H9 (cell line): ENCODE data around the gene PANK2. TPM values are rescaled to one million over a fixed set of nuclear protein-coding genes. Genes with fewer than 3 reads are reported as not detected.

ENCODE experiments used
- DNase-seq: peaks from one replicate; pipeline ENCODE4 v3.0.0-alpha.2; 2017
- H2AFZ ChIP-seq: one replicate; pipeline ENCODE4 v1.6.1; 2013; ENCODE audit warnings: mild to moderate bottlenecking, low read length, control low read depth, moderate library complexity
- H2AK5ac ChIP-seq: 2 replicates; pipeline ENCODE4 v1.6.1; 2013; ENCODE audit warnings: low read length, control low read depth, mixed read lengths; ENCODE audit not compliant: insufficient read length
- H2BK120ac ChIP-seq: one replicate; pipeline ENCODE4 v1.6.1; 2013; ENCODE audit warnings: low read depth, mild to moderate bottlenecking, low read length, control low read depth, inconsistent platforms; ENCODE audit not compliant: poor library complexity, severe bottlenecking
- H2BK12ac ChIP-seq: 2 replicates; pipeline ENCODE4 v1.6.1; 2013; ENCODE audit warnings: low read length, control low read depth, mixed read lengths, low read depth; ENCODE audit not compliant: insufficient read length
- H2BK15ac ChIP-seq: 2 replicates; pipeline ENCODE4 v1.6.1; 2013; ENCODE audit warnings: low read depth, low read length, control low read depth
- H2BK20ac ChIP-seq: one replicate; pipeline ENCODE4 v1.6.1; 2013; ENCODE audit warnings: low read depth, mild to moderate bottlenecking, low read length, control low read depth, inconsistent platforms; ENCODE audit not compliant: poor library complexity, severe bottlenecking
- H2BK5ac ChIP-seq: 2 replicates; pipeline ENCODE4 v1.6.1; 2013; ENCODE audit warnings: low read length, control low read depth, mixed read lengths; ENCODE audit not compliant: insufficient read length
- H3K14ac ChIP-seq: 2 replicates; pipeline ENCODE4 v1.6.1; 2013; ENCODE audit warnings: low read length, control low read depth; ENCODE audit not compliant: insufficient read depth
- H3K18ac ChIP-seq: 2 replicates; pipeline ENCODE4 v1.6.1; 2013; ENCODE audit warnings: low read depth, mild to moderate bottlenecking, mixed read lengths, low read length, control low read depth; ENCODE audit not compliant: insufficient read length
- H3K23ac ChIP-seq: 2 replicates; pipeline ENCODE4 v1.6.1; 2013; ENCODE audit warnings: low read length, control low read depth, mixed read lengths, low read depth; ENCODE audit not compliant: insufficient read length
- H3K23me2 ChIP-seq: 2 replicates; pipeline ENCODE4 v1.6.1; 2013; ENCODE audit warnings: low read depth, mild to moderate bottlenecking, mixed read lengths, low read length, control low read depth; ENCODE audit not compliant: insufficient read length, poor library complexity, severe bottlenecking
- H3K27ac ChIP-seq: 2 replicates; pipeline ENCODE4 v1.5.1; 2013; ENCODE audit warnings: low read length, control low read depth, mixed read lengths, low read depth; ENCODE audit not compliant: insufficient read length
- H3K27me3 ChIP-seq: 2 replicates; pipeline ENCODE4 v1.6.1; 2013; ENCODE audit warnings: low read length, control low read depth, inconsistent platforms; ENCODE audit not compliant: insufficient read depth
- H3K4ac ChIP-seq: 2 replicates; pipeline ENCODE4 v1.6.1; 2013; ENCODE audit warnings: low read depth, mild to moderate bottlenecking, control low read depth, inconsistent platforms, low read length, moderate library complexity
- H3K4me1 ChIP-seq: 2 replicates; pipeline ENCODE4 v1.6.1; 2013; ENCODE audit warnings: low read length, control low read depth, inconsistent platforms; ENCODE audit not compliant: insufficient read depth
- H3K4me2 ChIP-seq: 2 replicates; pipeline ENCODE4 v1.6.1; 2013; ENCODE audit warnings: low read length, control low read depth, mixed read lengths; ENCODE audit not compliant: insufficient read length, insufficient read depth
- H3K56ac ChIP-seq: 2 replicates; pipeline ENCODE4 v1.6.1; 2013; ENCODE audit warnings: low read depth, mild to moderate bottlenecking, mixed read lengths, low read length, control low read depth; ENCODE audit not compliant: insufficient read length
- H3K79me1 ChIP-seq: 2 replicates; pipeline ENCODE4 v1.6.1; 2013; ENCODE audit warnings: low read depth, mild to moderate bottlenecking, moderate library complexity, low read length, control low read depth, inconsistent platforms; ENCODE audit not compliant: insufficient read depth, poor library complexity, severe bottlenecking
- H3K79me2 ChIP-seq: 2 replicates; pipeline ENCODE4 v1.6.1; 2013; ENCODE audit warnings: low read length, control low read depth, inconsistent platforms; ENCODE audit not compliant: insufficient read depth
- H3K9ac ChIP-seq: 2 replicates; pipeline ENCODE4 v1.6.1; 2013; ENCODE audit warnings: low read length, control low read depth, mixed read lengths; ENCODE audit not compliant: insufficient read length; ENCODE audit errors: extremely low read depth
- H3K9me3 ChIP-seq: one replicate; pipeline ENCODE4 v1.6.1; 2013; ENCODE audit warnings: low read depth, low read length, inconsistent platforms; ENCODE audit not compliant: control insufficient read depth
- H3T11ph ChIP-seq: one replicate; pipeline ENCODE4 v1.6.1; 2013; ENCODE audit warnings: mild to moderate bottlenecking, low read length, control low read depth, inconsistent platforms
- H4K20me1 ChIP-seq: one replicate; pipeline ENCODE4 v1.6.1; 2013; ENCODE audit not compliant: control insufficient read depth, insufficient read length, insufficient read depth
- H4K5ac ChIP-seq: 2 replicates; pipeline ENCODE4 v1.6.1; 2013; ENCODE audit warnings: low read depth, mild to moderate bottlenecking, mixed read lengths, low read length, control low read depth; ENCODE audit not compliant: insufficient read length
- H4K8ac ChIP-seq: replicated peaks from 2 replicates; pipeline ENCODE4 v1.6.1; 2013; ENCODE audit warnings: low read length, control low read depth, mixed read lengths, low read depth; ENCODE audit not compliant: insufficient read length
- H4K91ac ChIP-seq: 2 replicates; pipeline ENCODE4 v1.6.1; 2013; ENCODE audit warnings: low read depth, mild to moderate bottlenecking, moderate library complexity, mixed read lengths, low read length, control low read depth; ENCODE audit not compliant: insufficient read length
- H3K27ac Mint-ChIP-seq, 3 experiments: 2 replicates in 2 of 3; 3 replicates in 1 of 3; pipeline ENCODE4 v1.8.0; 2020 to 2021; ENCODE audit warnings: mixed read lengths in 3 of 3, mild to moderate bottlenecking in 1 of 3, moderate library complexity in 1 of 3
- H3K27me3 Mint-ChIP-seq: 2 replicates; pipeline ENCODE4 v1.8.0; 2021; ENCODE audit warnings: low read depth, mild to moderate bottlenecking, moderate library complexity, mixed read lengths
- H3K36me3 Mint-ChIP-seq, 3 experiments: 2 replicates in 2 of 3; 3 replicates in 1 of 3; pipeline ENCODE4 v1.8.0; 2020 to 2021; ENCODE audit warnings: low read depth in 3 of 3, mixed read lengths in 3 of 3; ENCODE audit not compliant: insufficient read depth in 1 of 3
- H3K4me1 Mint-ChIP-seq, 2 experiments: 2 replicates each; pipeline ENCODE4 v1.8.0; 2020; ENCODE audit warnings: mixed read lengths in 2 of 2
- H3K4me3 Mint-ChIP-seq, 2 experiments: 2 replicates in 1 of 2; 3 replicates in 1 of 2; pipeline ENCODE4 v1.8.0; 2020 to 2021; ENCODE audit warnings: mild to moderate bottlenecking in 2 of 2, mixed read lengths in 2 of 2, moderate library complexity in 1 of 2
- H3K9me3 Mint-ChIP-seq, 2 experiments: 2 replicates in 1 of 2; 3 replicates in 1 of 2; pipeline ENCODE4 v1.8.0; 2020; ENCODE audit warnings: mild to moderate bottlenecking in 2 of 2, mixed read lengths in 2 of 2, moderate library complexity in 1 of 2
- CTCF ChIP-seq: fragments of 200-600 bp; sonication (generic); conservative IDR thresholded peaks from 3 replicates; pipeline ENCODE4 v1.8.0; 2021; ENCODE audit warnings: antibody characterized with exemption, mild to moderate bottlenecking
- WGBS: extraction: QIAGEN DNeasy Blood & Tissue Kit; methylation state at CpG from one replicate; pipeline ENCODE4 v1.1.7; 2013; ENCODE audit warnings: missing lambda C conversion rate, low lambda C conversion rate, mixed read lengths; ENCODE audit not compliant: insufficient read length; ENCODE audit errors: extremely low coverage; 5-methylcytosine and 5-hydroxymethylcytosine counted together
- total RNA-seq: library from RNA; stranded (reverse); gene quantifications from 2 replicates; pipeline ENCODE4 v1.2.1, GENCODE V29; 2021

Gene PANK2
- total RNA-seq, 1 experiment from 2014 or later = 65.4 TPM

DNA sequence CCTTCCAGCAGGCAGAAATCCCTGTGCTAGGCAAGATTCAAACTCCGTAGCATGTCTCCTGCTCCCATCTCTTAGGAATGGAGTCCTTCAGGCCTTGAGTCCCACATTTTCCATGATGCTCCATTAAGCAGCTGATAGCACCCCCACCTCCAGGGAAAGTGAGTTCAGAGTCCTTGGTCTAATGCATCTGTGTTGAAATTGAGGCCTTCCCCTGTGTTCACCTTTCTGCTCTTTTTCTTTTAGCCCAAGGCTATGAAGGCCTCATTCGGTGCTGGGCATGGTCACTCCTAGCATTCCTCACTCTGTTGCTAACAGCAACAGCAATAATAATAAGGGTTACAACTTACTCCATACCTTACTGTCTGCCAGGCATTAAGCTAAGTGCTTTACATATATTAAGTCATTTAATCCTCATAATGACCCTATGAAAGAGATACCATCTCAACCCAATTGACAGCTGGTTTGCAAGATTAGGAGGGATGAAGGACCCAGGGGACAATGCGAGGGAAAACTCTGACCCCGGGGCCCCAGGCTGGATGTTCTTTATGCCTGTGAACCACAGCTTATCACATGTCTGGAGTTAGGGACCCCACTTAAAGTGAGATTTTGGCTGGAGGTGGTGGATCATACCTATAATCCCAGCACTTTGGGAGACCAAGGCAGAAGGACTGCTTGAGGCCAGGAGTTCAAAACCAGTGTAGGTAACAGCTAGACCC is 17.5 kb upstream of the PANK2 start:
- Histone ChIP-seq H4K91ac (no peak overlapping the region), H3K79me1 (no peaks in the 10 kb centered on the region), H3K23me2 (no peaks in the 10 kb centered on the region), H2BK12ac (no peak overlapping the region), H3K27me3 (no peaks in the 10 kb centered on the region), H2BK5ac (no peak overlapping the region), H2AFZ (no peak overlapping the region), H3K18ac (no peak overlapping the region), H3K14ac (no peak overlapping the region), H3K4me1 (no peaks in the 10 kb centered on the region; the same call in 1 of the 2 replicates), H4K20me1 (no peaks in the 10 kb centered on the region), H4K8ac (no peak overlapping the region), H3K23ac (no peak overlapping the region), H2BK20ac (no peak overlapping the region), H2BK15ac (no peak overlapping the region), H3K9ac (no peak overlapping the region), H3K4ac (no peak overlapping the region), H3K4me2 (no peak overlapping the region), H4K5ac (no peak overlapping the region), H3K79me2 (no peaks in the 10 kb centered on the region), H2BK120ac (no peak overlapping the region), H3K9me3 (no peaks in the 10 kb centered on the region), H3K56ac (no peak overlapping the region), H2AK5ac (no peak overlapping the region), H3K27ac (no peak overlapping the region), H3T11ph (no peak overlapping the region)
- no CpG with 5 or more reads among the region's 4 CpGs for WGBS
- Mint-ChIP-seq H3K36me3 (peaks cover 7 to 31% (median 17%) of the 10 kb centered on the region in 3 experiments; a peak in 6 of 7 replicates), H3K27ac (no peak overlapping the region), H3K27me3 (peaks cover 1% of the 10 kb centered on the region; the same call in 1 of the 2 replicates), H3K4me3 (no peak overlapping the region), H3K9me3 (no peaks in the 10 kb centered on the region; a peak in 1 of 5 replicates), H3K4me1 (peaks cover 5% of the 10 kb centered on the region in 2 experiments; a peak in 3 of 4 replicates)
- TF ChIP-seq CTCF = no peak
- no peak for DNase-seq
